DND-41 (cell line): Measurements from ENCODE around the gene MYBBP1A.

ENCODE experiments used
- CTCF ChIP-seq: IDR thresholded peaks from 2 replicates; pipeline ENCODE4 v1.5.1; 2012; ENCODE audit warnings: borderline replicate concordance, low read length, moderate library complexity, mild to moderate bottlenecking; ENCODE audit not compliant: poor library complexity, severe bottlenecking; ENCODE audit errors: extremely low read depth
- EZH2 ChIP-seq: IDR thresholded peaks from 3 replicates; pipeline ENCODE4 v1.6.1; 2012; ENCODE audit warnings: borderline replicate concordance, low read depth, mild to moderate bottlenecking, moderate library complexity, low read length, inconsistent platforms; ENCODE audit not compliant: severe bottlenecking

- TF ChIP-seq CTCF, result no peak
- no peak for TF ChIP-seq EZH2
These were observed 2.6 kb upstream of the MYBBP1A start for GRCh38 chr17:4557626-4558346.
